K562 (cell line): ENCODE results near the gene KIAA0513. TPM values are rescaled to one million over a fixed set of nuclear protein-coding genes. Genes with fewer than 3 reads are reported as not detected.

Source experiments
- AFF1 ChIP-seq, 2 experiments: fragments of 450-650 bp; IDR thresholded peaks; 2 replicates each; pipeline ENCODE4 v1.6.1; 2018; ENCODE audit warnings: mild to moderate bottlenecking in 2 of 2, low read depth in 1 of 2; ENCODE audit not compliant: partially characterized antibody in 2 of 2
- ATF1 ChIP-seq, 2 experiments: fragments of 450-650 bp in 1 of 2; IDR thresholded peaks; 2 replicates each; pipeline ENCODE4 v1.6.1; 2016; ENCODE audit warnings: missing compliant biosample characterization in 1 of 2, missing genetic modification characterization in 1 of 2
- CBFA2T3 ChIP-seq: fragments of 450-650 bp; IDR thresholded peaks from 2 replicates; pipeline ENCODE4 v1.6.1; 2017
- CREB5 ChIP-seq: fragments of 250-450 bp; sonication (Bioruptor Pico); IDR thresholded peaks from 2 replicates; pipeline ENCODE4 v1.5.0; 2020; ENCODE audit warnings: mild to moderate bottlenecking
- CTBP1 ChIP-seq: fragments of 450-650 bp; IDR thresholded peaks from 2 replicates; pipeline ENCODE4 v1.6.1; 2016; ENCODE audit warnings: borderline replicate concordance
- DMBX1 ChIP-seq: fragments of 250-450 bp; sonication (Bioruptor Pico); IDR thresholded peaks from 2 replicates; pipeline ENCODE4 v1.8.0; 2022; ENCODE audit warnings: inconsistent platforms, mild to moderate bottlenecking, moderate library complexity, borderline replicate concordance
- EHMT2 ChIP-seq: fragments of 450-650 bp; IDR thresholded peaks from 2 replicates; pipeline ENCODE4 v1.6.1; 2018; ENCODE audit warnings: antibody characterized with exemption
- ELF2 ChIP-seq: fragments of 250-450 bp; sonication (Bioruptor Pico); IDR thresholded peaks from 2 replicates; pipeline ENCODE4 v1.5.0; 2021; ENCODE audit warnings: mild to moderate bottlenecking
- GABPB1 ChIP-seq: sonication (generic); formaldehyde crosslinking; IDR thresholded peaks from 2 replicates; pipeline ENCODE4 v1.8.0; 2022; ENCODE audit warnings: mild to moderate bottlenecking, missing genetic modification reagents
- HIVEP1 ChIP-seq: fragments of 250-450 bp; sonication (Bioruptor Pico); IDR thresholded peaks from 2 replicates; pipeline ENCODE4 v1.4.0; 2020; ENCODE audit warnings: mild to moderate bottlenecking
- MEIS2 ChIP-seq: fragments of 450-650 bp; IDR thresholded peaks from 2 replicates; pipeline ENCODE4 v1.6.1; 2014; ENCODE audit warnings: mild to moderate bottlenecking; ENCODE audit not compliant: partially characterized antibody
- NONO ChIP-seq, 2 experiments: fragments of 200-400 bp in 1 of 2; fragments of 450-650 bp in 1 of 2; formaldehyde crosslinking in 1 of 2; IDR thresholded peaks; 2 replicates each; pipeline ENCODE4 v1.6.1; 2017; ENCODE audit warnings: low read depth in 2 of 2, mild to moderate bottlenecking in 2 of 2, moderate library complexity in 2 of 2, low read length in 1 of 2
- SAFB2 ChIP-seq: fragments of 200-400 bp; formaldehyde crosslinking; IDR thresholded peaks from 2 replicates; pipeline ENCODE4 v1.6.1; 2018; ENCODE audit warnings: borderline replicate concordance, low read length, low read depth, moderate library complexity; ENCODE audit not compliant: severe bottlenecking
- TAF1 ChIP-seq: IDR thresholded peaks from 2 replicates; pipeline ENCODE4 v1.6.1; 2011; ENCODE audit warnings: mild to moderate bottlenecking, low read length, moderate library complexity; ENCODE audit not compliant: insufficient read depth, control insufficient read depth, severe bottlenecking; ENCODE audit errors: extremely low read depth
- TAF15 ChIP-seq: fragments of 200-400 bp; formaldehyde crosslinking; IDR thresholded peaks from 2 replicates; pipeline ENCODE4 v1.6.1; 2017; ENCODE audit warnings: mild to moderate bottlenecking, low read depth, low read length, moderate library complexity
- THAP7 ChIP-seq: fragments of 250-450 bp; sonication (Bioruptor Pico); IDR thresholded peaks from 2 replicates; pipeline ENCODE4 v1.5.0; 2021
- ZBTB43 ChIP-seq: sonication (generic); formaldehyde crosslinking; IDR thresholded peaks from 2 replicates; pipeline ENCODE4 v1.8.0; 2023; ENCODE audit warnings: mild to moderate bottlenecking, missing genetic modification reagents
- ZNF586 ChIP-seq: fragments of 450-650 bp; formaldehyde crosslinking; conservative IDR thresholded peaks from 2 replicates; pipeline ENCODE4 v1.4.0; 2020; ENCODE audit warnings: mild to moderate bottlenecking, moderate library complexity
- ZNF695 ChIP-seq: fragments of 450-650 bp; formaldehyde crosslinking; IDR thresholded peaks from 2 replicates; pipeline ENCODE4 v1.4.0; 2020; ENCODE audit warnings: mild to moderate bottlenecking, moderate library complexity
- polyA plus RNA-seq, 8 experiments: library from polyadenylated mRNA; depleted of rRNA in 4 of 8; stranded (reverse) in 5 of 8; unstranded in 3 of 8; fragments of >200 nt; fragmentation: Nextera tagmentation in 2 of 8; fragmentation: Illumina TruSeq in 1 of 8; extraction: Ambion mirVana in 2 of 8; extraction: Trizol in 1 of 8; gene quantifications; 2 replicates each; pipeline versions ENCODE4 v1.2.1 to v1.2.3, GENCODE V29; 2011 to 2014; ENCODE audit warnings: inconsistent platforms in 1 of 8, missing spikeins in 1 of 8
- total RNA-seq, 7 experiments: library from RNA; depleted of rRNA in 6 of 7; stranded (reverse); fragments of >200 nt in 6 of 7; fragmentation: Illumina TruSeq in 2 of 7; extraction: Trizol in 2 of 7; gene quantifications; 2 replicates each; pipeline versions ENCODE4 v1.2.1 to v1.2.3, GENCODE V29; 2011 to 2021; ENCODE audit warnings: low replicate concordance in 1 of 7

The KIAA0513 gene
- total and polyA plus RNA-seq, 9 of the 15 experiments (the other 6 are each of a cell fraction or from before 2014, with no cell fraction given) = 0.18 to 13.7 (median 10.2) TPM

- TF ChIP-seq CTBP1 (peak; percentile 52; the same call in 1 of the 2 replicates), TAF15 (no peak), CREB5 (CRISPR knock-in tag) (no peak), TAF1 (no peak), ATF1 (CRISPR knock-in tag; IDR thresholded peaks at IDR 0.05) (no peak), ATF1 (tag; IDR thresholded peaks at IDR 0.05) (0 out of 2 replicates have a peak, but pooled peaks have one; percentile 12), MEIS2 (peak; percentile 95), ZBTB43 (CRISPR knock-in tag) (no peak), DMBX1 (no peak), NONO (IDR thresholded peaks at IDR 0.05; ENCODE audit: low read depth in 2 of 2, low read length in 1 of 2) (no peak), THAP7 (no peak), ZNF586 (CRISPR knock-in tag) (no peak), EHMT2 (peak; percentile 60; the same call in 1 of the 2 replicates), GABPB1 (0 out of 2 replicates have a peak, but pooled peaks have one; percentile 26), SAFB2 (no peak), ZNF695 (no peak), ELF2 (CRISPR knock-in tag) (no peak), HIVEP1 (CRISPR knock-in tag) (no peak), CBFA2T3 (peak; percentile 41; the same call in 1 of the 2 replicates), AFF1 (IDR thresholded peaks at IDR 0.05; ENCODE audit: low read depth in 1 of 2, partially characterized antibody in 2 of 2) (no peak)
Observed at GRCh38 chr16:85141491-85142128, 114.0 kb downstream of the KIAA0513 start (continued).
